Liver (tissue), 9 donors: ENCODE data around the gene VWA2. TPM values are rescaled to one million over a fixed set of nuclear protein-coding genes. Genes with fewer than 3 reads are reported as not detected.

ENCODE experiments used
- DNase-seq: peaks from one replicate; pipeline ENCODE4 v3.0.0-alpha.2; 2017; ENCODE audit warnings: low spot score
- H3K27ac ChIP-seq, 2 donors: one replicate each; pipeline ENCODE4 v1.7.0; 2013; ENCODE audit warnings: inconsistent platforms in 2 of 2, low read length in 2 of 2, control low read depth in 1 of 2, low read depth in 1 of 2, mild to moderate bottlenecking in 1 of 2
- H3K27me3 ChIP-seq, 4 donors: one replicate each; pipeline versions ENCODE4 v1.6.1 to v1.7.0; 2013; ENCODE audit warnings: low read length in 3 of 4, inconsistent platforms in 1 of 4, mild to moderate bottlenecking in 1 of 4, moderate library complexity in 1 of 4; ENCODE audit not compliant: control insufficient read depth in 4 of 4, insufficient read depth in 4 of 4
- H3K36me3 ChIP-seq, 4 donors: one replicate each; pipeline versions ENCODE4 v1.6.1 to v1.7.0; 2013; ENCODE audit warnings: low read length in 3 of 4, mild to moderate bottlenecking in 3 of 4, low read depth in 1 of 4, moderate library complexity in 1 of 4; ENCODE audit not compliant: control insufficient read depth in 4 of 4, insufficient read depth in 3 of 4
- H3K4me1 ChIP-seq, 4 donors: one replicate each; pipeline versions ENCODE4 v1.6.1 to v1.7.0; 2013; ENCODE audit warnings: low read length in 3 of 4, mild to moderate bottlenecking in 3 of 4, moderate library complexity in 1 of 4; ENCODE audit not compliant: control insufficient read depth in 4 of 4, insufficient read depth in 4 of 4
- H3K4me3 ChIP-seq, 3 donors: one replicate each; pipeline versions ENCODE4 v1.6.1 to v1.7.0; 2013; ENCODE audit warnings: low read length in 3 of 3, control low read depth in 1 of 3, low read depth in 1 of 3, mild to moderate bottlenecking in 1 of 3
- H3K9ac ChIP-seq, 2 donors: one replicate each; pipeline ENCODE4 v1.7.0; 2013; ENCODE audit warnings: low read length in 2 of 2, mild to moderate bottlenecking in 2 of 2, moderate library complexity in 2 of 2, control low read depth in 1 of 2, low read depth in 1 of 2
- H3K9me3 ChIP-seq, 4 donors: one replicate each; pipeline versions ENCODE4 v1.6.1 to v1.7.0; 2013; ENCODE audit warnings: low read length in 3 of 4; ENCODE audit not compliant: control insufficient read depth in 4 of 4
- EGR1 ChIP-seq, 2 donors: IDR thresholded peaks; 2 replicates each; pipeline ENCODE4 v1.6.1; 2016 to 2018; ENCODE audit warnings: antibody characterized with exemption in 2 of 2, low read depth in 2 of 2
- FOXA1 ChIP-seq: IDR thresholded peaks from 2 replicates; pipeline ENCODE4 v1.6.1; 2016; ENCODE audit warnings: antibody characterized with exemption
- FOXA2 ChIP-seq: IDR thresholded peaks from 2 replicates; pipeline ENCODE4 v1.6.1; 2016; ENCODE audit warnings: antibody characterized with exemption
- GABPA ChIP-seq, 2 donors: IDR thresholded peaks in 1 of 2; conservative IDR thresholded peaks in 1 of 2; 2 replicates each; pipeline ENCODE4 v1.6.1; 2016; ENCODE audit warnings: antibody characterized with exemption in 2 of 2, mild to moderate bottlenecking in 1 of 2, moderate library complexity in 1 of 2
- HNF4A ChIP-seq, 2 donors: conservative IDR thresholded peaks; 2 replicates each; pipeline ENCODE4 v1.6.1; 2016; ENCODE audit warnings: antibody characterized with exemption in 2 of 2, mild to moderate bottlenecking in 2 of 2
- HNF4G ChIP-seq: IDR thresholded peaks from 2 replicates; pipeline ENCODE4 v1.6.1; 2016; ENCODE audit warnings: antibody characterized with exemption
- JUND ChIP-seq, 2 donors: IDR thresholded peaks; 2 replicates each; pipeline ENCODE4 v1.6.1; 2016; ENCODE audit warnings: antibody characterized with exemption in 2 of 2
- NR2F2 ChIP-seq: IDR thresholded peaks from 2 replicates; pipeline ENCODE4 v1.6.1; 2016; ENCODE audit warnings: antibody characterized with exemption
- RAD21 ChIP-seq, 2 donors: IDR thresholded peaks; 2 replicates each; pipeline ENCODE4 v1.6.1; 2016; ENCODE audit warnings: antibody characterized with exemption in 2 of 2, mild to moderate bottlenecking in 2 of 2
- RXRA ChIP-seq, 2 donors: IDR thresholded peaks; 2 replicates each; pipeline ENCODE4 v1.6.1; 2017 to 2018; ENCODE audit warnings: antibody characterized with exemption in 2 of 2, mild to moderate bottlenecking in 1 of 2
- SP1 ChIP-seq: IDR thresholded peaks from 2 replicates; pipeline ENCODE4 v1.6.1; 2018; ENCODE audit warnings: antibody characterized with exemption, mild to moderate bottlenecking
- TAF1 ChIP-seq: conservative IDR thresholded peaks from 2 replicates; pipeline ENCODE4 v1.6.1; 2016; ENCODE audit warnings: antibody characterized with exemption, mild to moderate bottlenecking
- YY1 ChIP-seq: IDR thresholded peaks from 2 replicates; pipeline ENCODE4 v1.6.1; 2016; ENCODE audit warnings: antibody characterized with exemption, mild to moderate bottlenecking
- WGBS: extraction: QIAGEN DNeasy Blood & Tissue Kit; methylation state at CpG from one replicate; pipeline ENCODE4 v1.1.7; 2013; 5-methylcytosine and 5-hydroxymethylcytosine counted together
- polyA plus RNA-seq, 2 donors: library from polyadenylated mRNA; stranded (reverse) in 1 of 2; unstranded in 1 of 2; fragments of 200-250 nt in 1 of 2; fragments of >200 nt in 1 of 2; fragmentation: Nextera tagmentation in 1 of 2; extraction: Ambion mirVana in 1 of 2; gene quantifications; one replicate each; pipeline versions ENCODE4 v1.2.1 to v1.2.3, GENCODE V29; 2013 to 2015
- total RNA-seq, 2 donors: library from RNA; depleted of rRNA; stranded (reverse); fragments of >200 nt; gene quantifications; one replicate each; pipeline ENCODE4 v1.2.3, GENCODE V29; 2014
- TF ChIP-seq, protein P1 (sequence below): IDR thresholded peaks from 2 replicates; pipeline ENCODE4 v1.6.1; 2016; ENCODE audit warnings: antibody characterized with exemption
- TF ChIP-seq, protein P2 (sequence below): fragments of 150-350 bp; IDR thresholded peaks from 2 replicates; pipeline ENCODE4 v1.5.1; 2017; ENCODE audit warnings: improper control_type of control experiment, low read depth, low read length; ENCODE audit not compliant: missing input control
- TF ChIP-seq, protein P3 (sequence below): IDR thresholded peaks from 2 replicates; pipeline ENCODE4 v1.6.1; 2016; ENCODE audit warnings: antibody characterized with exemption
- TF ChIP-seq, protein P4 (sequence below): IDR thresholded peaks from 2 replicates; pipeline ENCODE4 v1.6.1; 2016; ENCODE audit warnings: antibody characterized with exemption, mild to moderate bottlenecking
- TF ChIP-seq, protein P5 (sequence below): IDR thresholded peaks from 2 replicates; pipeline ENCODE4 v1.6.1; 2016; ENCODE audit warnings: antibody characterized with exemption
- donor health status: healthy.
- donor health status: healthy.
- donor health status: healthy.
- donor health status: healthy.
- donor health status: healthy.

The VWA2 gene
- total and polyA plus RNA-seq, 4 donors, result 0.05 to 0.25 TPM; not detected in 2

DNA sequence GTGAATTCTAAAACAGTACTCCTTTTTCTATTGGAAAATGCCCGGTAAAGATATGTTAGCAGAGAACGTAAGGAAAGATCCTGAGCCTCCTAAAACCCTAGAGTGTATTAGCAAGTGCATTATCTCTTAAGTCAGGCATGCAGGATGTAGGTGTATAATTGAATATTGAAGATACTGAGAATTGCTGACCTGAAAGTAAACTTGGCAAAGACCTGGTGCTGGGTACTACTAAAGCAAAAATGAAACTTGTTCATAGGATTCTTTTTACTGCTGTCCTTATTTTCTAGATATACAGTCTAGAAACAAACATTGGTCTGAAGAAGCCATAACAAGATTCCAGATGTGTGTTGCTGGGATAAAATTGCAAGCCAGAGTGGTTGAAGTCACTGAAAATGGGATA lies 18.8 kb upstream of the VWA2 start:
- no peaks in the 10 kb centered on the region for H3K27me3 ChIP-seq
- TF ChIP-seq, protein P1, sequence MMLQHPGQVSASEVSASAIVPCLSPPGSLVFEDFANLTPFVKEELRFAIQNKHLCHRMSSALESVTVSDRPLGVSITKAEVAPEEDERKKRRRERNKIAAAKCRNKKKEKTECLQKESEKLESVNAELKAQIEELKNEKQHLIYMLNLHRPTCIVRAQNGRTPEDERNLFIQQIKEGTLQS, result no peak
- no peak for TF ChIP-seq SP1
- peaks cover 1 to 11% (median 8%) of the 10 kb centered on the region in 4 donors for H3K4me1 ChIP-seq
- no peak overlapping the region for H3K9ac ChIP-seq
- no peaks in the 10 kb centered on the region for H3K9me3 ChIP-seq
- WGBS, result 92% methylated on average over 2 of the region's 2 CpGs
- no peak overlapping the region for H3K4me3 ChIP-seq
- H3K27ac ChIP-seq, result no peak overlapping the region
- H3K36me3 ChIP-seq, result no peaks in the 10 kb centered on the region
- DNase-seq, result no peak

DNA sequence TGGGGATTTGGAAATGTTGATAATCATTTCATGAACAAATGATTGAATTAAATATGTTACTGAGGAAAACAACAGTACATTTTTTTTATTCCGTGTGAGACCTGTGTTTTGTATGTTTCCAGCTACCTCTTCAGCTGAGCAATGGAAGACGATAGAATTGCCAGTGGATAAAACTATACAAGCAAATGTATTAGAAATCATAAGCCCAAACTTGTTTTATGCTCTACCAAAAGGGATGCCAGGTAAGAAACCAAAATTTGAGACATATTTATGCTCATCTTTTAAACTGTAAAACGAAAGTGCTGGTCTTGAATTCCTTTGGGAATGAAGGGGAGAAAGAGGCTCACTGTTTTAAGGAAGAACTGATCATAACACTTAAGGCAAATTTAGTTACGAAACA lies 17.8 kb upstream of the VWA2 start:
- DNase-seq, result no peak
- H3K27ac ChIP-seq, result no peak overlapping the region
- 92% methylated on average over 4 of the region's 4 CpGs for WGBS
- H3K4me1 ChIP-seq, result peaks cover 1 to 11% (median 8%) of the 10 kb centered on the region in 4 donors
- H3K27me3 ChIP-seq, result no peaks in the 10 kb centered on the region
- no peaks in the 10 kb centered on the region for H3K9me3 ChIP-seq
- H3K9ac ChIP-seq, result no peak overlapping the region
- H3K4me3 ChIP-seq, result no peak overlapping the region
- TF ChIP-seq FOXA2 (no peak), FOXA1 (no peak), JUND (IDR thresholded peaks at IDR 0.05) (no peak), NR2F2 (no peak), GABPA (IDR thresholded peaks at IDR 0.05 in 1 of 2, conservative IDR thresholded peaks at IDR 0.05 in 1 of 2) (no peak), EGR1 (IDR thresholded peaks at IDR 0.05; ENCODE audit: low read depth in 2 of 2) (no peak), HNF4G (no peak), YY1 (no peak), RXRA (IDR thresholded peaks at IDR 0.05) (no peak), HNF4A (conservative IDR thresholded peaks at IDR 0.05) (no peak), TAF1 (no peak), SP1 (no peak), RAD21 (IDR thresholded peaks at IDR 0.05) (no peak)
- TF ChIP-seq, protein P2, sequence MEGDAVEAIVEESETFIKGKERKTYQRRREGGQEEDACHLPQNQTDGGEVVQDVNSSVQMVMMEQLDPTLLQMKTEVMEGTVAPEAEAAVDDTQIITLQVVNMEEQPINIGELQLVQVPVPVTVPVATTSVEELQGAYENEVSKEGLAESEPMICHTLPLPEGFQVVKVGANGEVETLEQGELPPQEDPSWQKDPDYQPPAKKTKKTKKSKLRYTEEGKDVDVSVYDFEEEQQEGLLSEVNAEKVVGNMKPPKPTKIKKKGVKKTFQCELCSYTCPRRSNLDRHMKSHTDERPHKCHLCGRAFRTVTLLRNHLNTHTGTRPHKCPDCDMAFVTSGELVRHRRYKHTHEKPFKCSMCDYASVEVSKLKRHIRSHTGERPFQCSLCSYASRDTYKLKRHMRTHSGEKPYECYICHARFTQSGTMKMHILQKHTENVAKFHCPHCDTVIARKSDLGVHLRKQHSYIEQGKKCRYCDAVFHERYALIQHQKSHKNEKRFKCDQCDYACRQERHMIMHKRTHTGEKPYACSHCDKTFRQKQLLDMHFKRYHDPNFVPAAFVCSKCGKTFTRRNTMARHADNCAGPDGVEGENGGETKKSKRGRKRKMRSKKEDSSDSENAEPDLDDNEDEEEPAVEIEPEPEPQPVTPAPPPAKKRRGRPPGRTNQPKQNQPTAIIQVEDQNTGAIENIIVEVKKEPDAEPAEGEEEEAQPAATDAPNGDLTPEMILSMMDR, result no peak
- TF ChIP-seq, protein P1, result no peak
- TF ChIP-seq, protein P3, sequence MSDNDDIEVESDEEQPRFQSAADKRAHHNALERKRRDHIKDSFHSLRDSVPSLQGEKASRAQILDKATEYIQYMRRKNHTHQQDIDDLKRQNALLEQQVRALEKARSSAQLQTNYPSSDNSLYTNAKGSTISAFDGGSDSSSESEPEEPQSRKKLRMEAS, result no peak
- TF ChIP-seq, protein P4, sequence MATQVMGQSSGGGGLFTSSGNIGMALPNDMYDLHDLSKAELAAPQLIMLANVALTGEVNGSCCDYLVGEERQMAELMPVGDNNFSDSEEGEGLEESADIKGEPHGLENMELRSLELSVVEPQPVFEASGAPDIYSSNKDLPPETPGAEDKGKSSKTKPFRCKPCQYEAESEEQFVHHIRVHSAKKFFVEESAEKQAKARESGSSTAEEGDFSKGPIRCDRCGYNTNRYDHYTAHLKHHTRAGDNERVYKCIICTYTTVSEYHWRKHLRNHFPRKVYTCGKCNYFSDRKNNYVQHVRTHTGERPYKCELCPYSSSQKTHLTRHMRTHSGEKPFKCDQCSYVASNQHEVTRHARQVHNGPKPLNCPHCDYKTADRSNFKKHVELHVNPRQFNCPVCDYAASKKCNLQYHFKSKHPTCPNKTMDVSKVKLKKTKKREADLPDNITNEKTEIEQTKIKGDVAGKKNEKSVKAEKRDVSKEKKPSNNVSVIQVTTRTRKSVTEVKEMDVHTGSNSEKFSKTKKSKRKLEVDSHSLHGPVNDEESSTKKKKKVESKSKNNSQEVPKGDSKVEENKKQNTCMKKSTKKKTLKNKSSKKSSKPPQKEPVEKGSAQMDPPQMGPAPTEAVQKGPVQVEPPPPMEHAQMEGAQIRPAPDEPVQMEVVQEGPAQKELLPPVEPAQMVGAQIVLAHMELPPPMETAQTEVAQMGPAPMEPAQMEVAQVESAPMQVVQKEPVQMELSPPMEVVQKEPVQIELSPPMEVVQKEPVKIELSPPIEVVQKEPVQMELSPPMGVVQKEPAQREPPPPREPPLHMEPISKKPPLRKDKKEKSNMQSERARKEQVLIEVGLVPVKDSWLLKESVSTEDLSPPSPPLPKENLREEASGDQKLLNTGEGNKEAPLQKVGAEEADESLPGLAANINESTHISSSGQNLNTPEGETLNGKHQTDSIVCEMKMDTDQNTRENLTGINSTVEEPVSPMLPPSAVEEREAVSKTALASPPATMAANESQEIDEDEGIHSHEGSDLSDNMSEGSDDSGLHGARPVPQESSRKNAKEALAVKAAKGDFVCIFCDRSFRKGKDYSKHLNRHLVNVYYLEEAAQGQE, result no peak
- TF ChIP-seq, protein P5, sequence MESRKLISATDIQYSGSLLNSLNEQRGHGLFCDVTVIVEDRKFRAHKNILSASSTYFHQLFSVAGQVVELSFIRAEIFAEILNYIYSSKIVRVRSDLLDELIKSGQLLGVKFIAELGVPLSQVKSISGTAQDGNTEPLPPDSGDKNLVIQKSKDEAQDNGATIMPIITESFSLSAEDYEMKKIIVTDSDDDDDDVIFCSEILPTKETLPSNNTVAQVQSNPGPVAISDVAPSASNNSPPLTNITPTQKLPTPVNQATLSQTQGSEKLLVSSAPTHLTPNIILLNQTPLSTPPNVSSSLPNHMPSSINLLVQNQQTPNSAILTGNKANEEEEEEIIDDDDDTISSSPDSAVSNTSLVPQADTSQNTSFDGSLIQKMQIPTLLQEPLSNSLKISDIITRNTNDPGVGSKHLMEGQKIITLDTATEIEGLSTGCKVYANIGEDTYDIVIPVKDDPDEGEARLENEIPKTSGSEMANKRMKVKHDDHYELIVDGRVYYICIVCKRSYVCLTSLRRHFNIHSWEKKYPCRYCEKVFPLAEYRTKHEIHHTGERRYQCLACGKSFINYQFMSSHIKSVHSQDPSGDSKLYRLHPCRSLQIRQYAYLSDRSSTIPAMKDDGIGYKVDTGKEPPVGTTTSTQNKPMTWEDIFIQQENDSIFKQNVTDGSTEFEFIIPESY, result no peak
- H3K36me3 ChIP-seq, result no peaks in the 10 kb centered on the region
